Measurements from ENCODE around the gene NXPH2. TPM values are rescaled to one million over a fixed set of nuclear protein-coding genes. Genes with fewer than 3 reads are reported as not detected.

NXPH2 gene
- total RNA-seq, 3 donors from 2014 or later, result not detected

GRCh38 chr2:138707392-138708074, 72.7 kb downstream of the NXPH2 start:
- no peak for TF ChIP-seq POLR2AphosphoS5 (IDR thresholded peaks at IDR 0.05)
- no peak for TF ChIP-seq POLR2A (IDR thresholded peaks at IDR 0.05)
- no peak for TF ChIP-seq CTCF (IDR thresholded peaks at IDR 0.05)
- intact Hi-C loops (cut with DNase I; ENCODE audit: low total_unique reads), result no loop called here
- no peaks in the 10 kb centered on the region for H3K27me3 ChIP-seq
- DNase-seq (ENCODE audit: low spot score in 2 of 2), result no peak
- H3K9me3 ChIP-seq, result no peaks in the 10 kb centered on the region
- H3K4me1 ChIP-seq, result no peaks in the 10 kb centered on the region
- H3K4me3 ChIP-seq, result no peak overlapping the region
- no peak overlapping the region for H3K27ac ChIP-seq
- H3K36me3 ChIP-seq, result no peaks in the 10 kb centered on the region

- no peak for DNase-seq (ENCODE audit: low spot score in 2 of 2)
- H3K27me3 ChIP-seq, result no peaks in the 10 kb centered on the region
- intact Hi-C loops (cut with DNase I; ENCODE audit: low total_unique reads), result no loop called here
- no peaks in the 10 kb centered on the region for H3K9me3 ChIP-seq
- no peak overlapping the region for H3K4me3 ChIP-seq
- no peak for TF ChIP-seq POLR2AphosphoS5 (IDR thresholded peaks at IDR 0.05)
- no peak for TF ChIP-seq POLR2A (IDR thresholded peaks at IDR 0.05)
- TF ChIP-seq CTCF (IDR thresholded peaks at IDR 0.05), result no peak
- no peaks in the 10 kb centered on the region for H3K4me1 ChIP-seq
- no peak overlapping the region for H3K27ac ChIP-seq
- no peaks in the 10 kb centered on the region for H3K36me3 ChIP-seq
Observed at GRCh38 chr2:138703242-138703641, 76.9 kb downstream of the NXPH2 start.

GRCh38 chr2:138700716-138701115, 79.5 kb downstream of the NXPH2 start:
- TF ChIP-seq POLR2A (IDR thresholded peaks at IDR 0.05), result no peak
- no peak for TF ChIP-seq POLR2AphosphoS5 (IDR thresholded peaks at IDR 0.05)
- TF ChIP-seq CTCF (IDR thresholded peaks at IDR 0.05), result no peak
- no peaks in the 10 kb centered on the region for H3K9me3 ChIP-seq
- intact Hi-C loops (cut with DNase I; ENCODE audit: low total_unique reads), result no loop called here
- no peak overlapping the region for H3K4me3 ChIP-seq
- H3K4me1 ChIP-seq, result no peaks in the 10 kb centered on the region
- no peaks in the 10 kb centered on the region for H3K27me3 ChIP-seq
- H3K27ac ChIP-seq, result no peak overlapping the region
- no peaks in the 10 kb centered on the region for H3K36me3 ChIP-seq
- DNase-seq (ENCODE audit: low spot score in 2 of 2), result no peak

- Histone ChIP-seq H3K4me1 (no peaks in the 10 kb centered on the region), H3K27ac (no peak overlapping the region), H3K27me3 (no peaks in the 10 kb centered on the region), H3K36me3 (no peaks in the 10 kb centered on the region), H3K9me3 (no peaks in the 10 kb centered on the region), H3K4me3 (no peak overlapping the region)
- DNase-seq (ENCODE audit: low spot score in 2 of 2), result no peak
- TF ChIP-seq CTCF (IDR thresholded peaks at IDR 0.05) (no peak), POLR2AphosphoS5 (IDR thresholded peaks at IDR 0.05) (no peak), POLR2A (IDR thresholded peaks at IDR 0.05) (no peak)
- intact Hi-C loops (cut with DNase I; ENCODE audit: low total_unique reads), result no loop called here
Observed at GRCh38 chr2:138699421-138699820, 80.8 kb downstream of the NXPH2 start.

- no peaks in the 10 kb centered on the region for H3K36me3 ChIP-seq
- H3K4me3 ChIP-seq, result no peak overlapping the region
- no peaks in the 10 kb centered on the region for H3K4me1 ChIP-seq
- H3K27ac ChIP-seq, result no peak overlapping the region
- no peak for TF ChIP-seq POLR2A (IDR thresholded peaks at IDR 0.05)
- no peak for TF ChIP-seq CTCF (IDR thresholded peaks at IDR 0.05)
- TF ChIP-seq POLR2AphosphoS5 (IDR thresholded peaks at IDR 0.05), result no peak
- H3K9me3 ChIP-seq, result no peaks in the 10 kb centered on the region
- H3K27me3 ChIP-seq, result no peaks in the 10 kb centered on the region
- no peak for DNase-seq (ENCODE audit: low spot score in 2 of 2)
- intact Hi-C loops (cut with DNase I; ENCODE audit: low total_unique reads), result no loop called here
Observed at GRCh38 chr2:138698428-138698827, 81.8 kb downstream of the NXPH2 start.
